ENCODE results near the gene DDOST. TPM values are rescaled to one million over a fixed set of nuclear protein-coding genes. Genes with fewer than 3 reads are reported as not detected.

The DDOST gene
- total and polyA plus RNA-seq, 2 experiments from 2014 or later, result 151 to 270 TPM

GRCh38 chr1:20698195-20698910, 37.2 kb upstream of the DDOST start (continued):
- TF ChIP-seq, protein P1, sequence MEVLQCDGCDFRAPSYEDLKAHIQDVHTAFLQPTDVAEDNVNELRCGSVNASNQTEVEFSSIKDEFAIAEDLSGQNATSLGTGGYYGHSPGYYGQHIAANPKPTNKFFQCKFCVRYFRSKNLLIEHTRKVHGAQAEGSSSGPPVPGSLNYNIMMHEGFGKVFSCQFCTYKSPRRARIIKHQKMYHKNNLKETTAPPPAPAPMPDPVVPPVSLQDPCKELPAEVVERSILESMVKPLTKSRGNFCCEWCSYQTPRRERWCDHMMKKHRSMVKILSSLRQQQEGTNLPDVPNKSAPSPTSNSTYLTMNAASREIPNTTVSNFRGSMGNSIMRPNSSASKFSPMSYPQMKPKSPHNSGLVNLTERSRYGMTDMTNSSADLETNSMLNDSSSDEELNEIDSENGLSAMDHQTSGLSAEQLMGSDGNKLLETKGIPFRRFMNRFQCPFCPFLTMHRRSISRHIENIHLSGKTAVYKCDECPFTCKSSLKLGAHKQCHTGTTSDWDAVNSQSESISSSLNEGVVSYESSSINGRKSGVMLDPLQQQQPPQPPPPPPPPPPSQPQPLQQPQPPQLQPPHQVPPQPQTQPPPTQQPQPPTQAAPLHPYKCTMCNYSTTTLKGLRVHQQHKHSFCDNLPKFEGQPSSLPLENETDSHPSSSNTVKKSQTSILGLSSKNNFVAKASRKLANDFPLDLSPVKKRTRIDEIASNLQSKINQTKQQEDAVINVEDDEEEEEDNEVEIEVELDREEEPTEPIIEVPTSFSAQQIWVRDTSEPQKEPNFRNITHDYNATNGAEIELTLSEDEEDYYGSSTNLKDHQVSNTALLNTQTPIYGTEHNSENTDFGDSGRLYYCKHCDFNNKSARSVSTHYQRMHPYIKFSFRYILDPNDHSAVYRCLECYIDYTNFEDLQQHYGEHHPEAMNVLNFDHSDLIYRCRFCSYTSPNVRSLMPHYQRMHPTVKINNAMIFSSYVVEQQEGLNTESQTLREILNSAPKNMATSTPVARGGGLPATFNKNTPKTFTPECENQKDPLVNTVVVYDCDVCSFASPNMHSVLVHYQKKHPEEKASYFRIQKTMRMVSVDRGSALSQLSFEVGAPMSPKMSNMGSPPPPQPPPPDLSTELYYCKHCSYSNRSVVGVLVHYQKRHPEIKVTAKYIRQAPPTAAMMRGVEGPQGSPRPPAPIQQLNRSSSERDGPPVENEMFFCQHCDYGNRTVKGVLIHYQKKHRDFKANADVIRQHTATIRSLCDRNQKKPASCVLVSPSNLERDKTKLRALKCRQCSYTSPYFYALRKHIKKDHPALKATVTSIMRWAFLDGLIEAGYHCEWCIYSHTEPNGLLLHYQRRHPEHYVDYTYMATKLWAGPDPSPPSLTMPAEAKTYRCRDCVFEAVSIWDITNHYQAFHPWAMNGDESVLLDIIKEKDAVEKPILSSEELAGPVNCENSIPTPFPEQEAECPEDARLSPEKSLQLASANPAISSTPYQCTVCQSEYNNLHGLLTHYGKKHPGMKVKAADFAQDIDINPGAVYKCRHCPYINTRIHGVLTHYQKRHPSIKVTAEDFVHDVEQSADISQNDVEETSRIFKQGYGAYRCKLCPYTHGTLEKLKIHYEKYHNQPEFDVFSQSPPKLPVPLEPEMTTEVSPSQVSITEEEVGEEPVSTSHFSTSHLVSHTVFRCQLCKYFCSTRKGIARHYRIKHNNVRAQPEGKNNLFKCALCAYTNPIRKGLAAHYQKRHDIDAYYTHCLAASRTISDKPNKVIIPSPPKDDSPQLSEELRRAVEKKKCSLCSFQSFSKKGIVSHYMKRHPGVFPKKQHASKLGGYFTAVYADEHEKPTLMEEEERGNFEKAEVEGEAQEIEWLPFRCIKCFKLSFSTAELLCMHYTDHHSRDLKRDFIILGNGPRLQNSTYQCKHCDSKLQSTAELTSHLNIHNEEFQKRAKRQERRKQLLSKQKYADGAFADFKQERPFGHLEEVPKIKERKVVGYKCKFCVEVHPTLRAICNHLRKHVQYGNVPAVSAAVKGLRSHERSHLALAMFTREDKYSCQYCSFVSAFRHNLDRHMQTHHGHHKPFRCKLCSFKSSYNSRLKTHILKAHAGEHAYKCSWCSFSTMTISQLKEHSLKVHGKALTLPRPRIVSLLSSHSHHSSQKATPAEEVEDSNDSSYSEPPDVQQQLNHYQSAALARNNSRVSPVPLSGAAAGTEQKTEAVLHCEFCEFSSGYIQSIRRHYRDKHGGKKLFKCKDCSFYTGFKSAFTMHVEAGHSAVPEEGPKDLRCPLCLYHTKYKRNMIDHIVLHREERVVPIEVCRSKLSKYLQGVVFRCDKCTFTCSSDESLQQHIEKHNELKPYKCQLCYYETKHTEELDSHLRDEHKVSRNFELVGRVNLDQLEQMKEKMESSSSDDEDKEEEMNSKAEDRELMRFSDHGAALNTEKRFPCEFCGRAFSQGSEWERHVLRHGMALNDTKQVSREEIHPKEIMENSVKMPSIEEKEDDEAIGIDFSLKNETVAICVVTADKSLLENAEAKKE (CRISPR knock-in tag; IDR thresholded peaks at IDR 0.05), result no peak
- no peak for TF ChIP-seq ZNF114 (CRISPR knock-in tag; IDR thresholded peaks at IDR 0.05)

- Mint-ChIP-seq H3K4me3 (peak overlapping the region; percentile 75; the same call in 2 of the 3 replicates), H3K9me3 (no peaks in the 10 kb centered on the region; the same call in none of the 3 replicates), H3K36me3 (ENCODE audit: low read depth) (no peaks in the 10 kb centered on the region; the same call in 1 of the 3 replicates), H3K27ac (no peak overlapping the region), H3K4me1 (peaks cover 11% of the 10 kb centered on the region), H3K27me3 (ENCODE audit: insufficient read depth, low read depth, poor library complexity) (peaks cover 7% of the 10 kb centered on the region)
- Histone ChIP-seq H3K27ac (ENCODE audit: low read depth) (no peak overlapping the region), H4K20me1 (replicated peaks; ENCODE audit: insufficient read depth) (no peaks in the 10 kb centered on the region), H3K4me1 (ENCODE audit: insufficient read depth) (peaks cover 10% of the 10 kb centered on the region; the same call in 1 of the 2 replicates), H3K9me2 (ENCODE audit: insufficient read depth) (no peaks in the 10 kb centered on the region), H3K4me2 (peak overlapping the region; percentile 99), H3K79me2 (replicated peaks; ENCODE audit: insufficient read depth) (no peaks in the 10 kb centered on the region), H3K36me3 (ENCODE audit: insufficient read depth) (no peaks in the 10 kb centered on the region), H3K4me3 (peak overlapping the region; percentile 91), H3K27me3 (ENCODE audit: insufficient read depth) (no peaks in the 10 kb centered on the region), H3F3A (replicated peaks; ENCODE audit: low read depth) (0 out of 2 replicates have a peak, but pooled peaks cover 2% of the 10 kb centered on the region), H2AFZ (no peak overlapping the region)
- TF ChIP-seq STAT1 (IDR thresholded peaks at IDR 0.05; ENCODE audit: unreplicated experiment) (no peak), JUNB (IDR thresholded peaks at IDR 0.05; ENCODE audit: unreplicated experiment) (no peak), EZH2phosphoT487 (IDR thresholded peaks at IDR 0.05; ENCODE audit: unreplicated experiment) (no peak), ETS1 (IDR thresholded peaks at IDR 0.05) (no peak), EZH2 (IDR thresholded peaks at IDR 0.05; ENCODE audit: low read depth, unreplicated experiment) (no peak), ZNF331 (CRISPR knock-in tag; IDR thresholded peaks at IDR 0.05; ENCODE audit: low read depth) (no peak)
- TF ChIP-seq, protein P2, sequence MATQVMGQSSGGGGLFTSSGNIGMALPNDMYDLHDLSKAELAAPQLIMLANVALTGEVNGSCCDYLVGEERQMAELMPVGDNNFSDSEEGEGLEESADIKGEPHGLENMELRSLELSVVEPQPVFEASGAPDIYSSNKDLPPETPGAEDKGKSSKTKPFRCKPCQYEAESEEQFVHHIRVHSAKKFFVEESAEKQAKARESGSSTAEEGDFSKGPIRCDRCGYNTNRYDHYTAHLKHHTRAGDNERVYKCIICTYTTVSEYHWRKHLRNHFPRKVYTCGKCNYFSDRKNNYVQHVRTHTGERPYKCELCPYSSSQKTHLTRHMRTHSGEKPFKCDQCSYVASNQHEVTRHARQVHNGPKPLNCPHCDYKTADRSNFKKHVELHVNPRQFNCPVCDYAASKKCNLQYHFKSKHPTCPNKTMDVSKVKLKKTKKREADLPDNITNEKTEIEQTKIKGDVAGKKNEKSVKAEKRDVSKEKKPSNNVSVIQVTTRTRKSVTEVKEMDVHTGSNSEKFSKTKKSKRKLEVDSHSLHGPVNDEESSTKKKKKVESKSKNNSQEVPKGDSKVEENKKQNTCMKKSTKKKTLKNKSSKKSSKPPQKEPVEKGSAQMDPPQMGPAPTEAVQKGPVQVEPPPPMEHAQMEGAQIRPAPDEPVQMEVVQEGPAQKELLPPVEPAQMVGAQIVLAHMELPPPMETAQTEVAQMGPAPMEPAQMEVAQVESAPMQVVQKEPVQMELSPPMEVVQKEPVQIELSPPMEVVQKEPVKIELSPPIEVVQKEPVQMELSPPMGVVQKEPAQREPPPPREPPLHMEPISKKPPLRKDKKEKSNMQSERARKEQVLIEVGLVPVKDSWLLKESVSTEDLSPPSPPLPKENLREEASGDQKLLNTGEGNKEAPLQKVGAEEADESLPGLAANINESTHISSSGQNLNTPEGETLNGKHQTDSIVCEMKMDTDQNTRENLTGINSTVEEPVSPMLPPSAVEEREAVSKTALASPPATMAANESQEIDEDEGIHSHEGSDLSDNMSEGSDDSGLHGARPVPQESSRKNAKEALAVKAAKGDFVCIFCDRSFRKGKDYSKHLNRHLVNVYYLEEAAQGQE (IDR thresholded peaks at IDR 0.05; ENCODE audit: unreplicated experiment), result no peak
- no peak for DNase-seq (ENCODE audit: low spot score)
- no peak for ATAC-seq
Measured at GRCh38 chr1:20697563-20697962, 36.4 kb upstream of the DDOST start.

Measured in GM23338 (cell line).